HepG2 (cell line): Measurements from ENCODE around the gene ATP10D. TPM values are rescaled to one million over a fixed set of nuclear protein-coding genes. Genes with fewer than 3 reads are reported as not detected.
A peak's percentile ranks its signal among the peaks of the same experiment; 100 is the strongest.

ENCODE experiments used
- ARID4A ChIP-seq: sonication (generic); formaldehyde crosslinking; IDR thresholded peaks from 2 replicates; pipeline ENCODE4 v1.5.0; 2020; ENCODE audit warnings: mild to moderate bottlenecking, missing genetic modification reagents, borderline replicate concordance
- MAZ ChIP-seq, 2 experiments: sonication (generic) in 1 of 2; formaldehyde crosslinking in 1 of 2; IDR thresholded peaks; 2 replicates each; pipeline versions ENCODE4 v1.5.0 to v1.6.1; 2012 to 2020; ENCODE audit warnings: low read depth in 2 of 2, mild to moderate bottlenecking in 2 of 2, borderline replicate concordance in 1 of 2, improper control_type of control experiment in 1 of 2, low read length in 1 of 2, missing genetic modification reagents in 1 of 2, moderate library complexity in 1 of 2
- MYC ChIP-seq: sonication (generic); formaldehyde crosslinking; IDR thresholded peaks from 2 replicates; pipeline ENCODE4 v1.9.0; 2021; ENCODE audit warnings: missing genetic modification reagents, borderline replicate concordance
- NFIB ChIP-seq: sonication (generic); formaldehyde crosslinking; IDR thresholded peaks from 2 replicates; pipeline ENCODE4 v1.9.0; 2021; ENCODE audit warnings: missing genetic modification reagents, mild to moderate bottlenecking, borderline replicate concordance
- NFKB2 ChIP-seq: sonication (generic); formaldehyde crosslinking; IDR thresholded peaks from 2 replicates; pipeline ENCODE4 v1.4.0; 2020; ENCODE audit warnings: missing genetic modification reagents, borderline replicate concordance
- NFYC ChIP-seq: IDR thresholded peaks from 2 replicates; pipeline ENCODE4 v1.6.1; 2016; ENCODE audit warnings: missing genetic modification reagents, missing compliant biosample characterization
- PHF20 ChIP-seq: sonication (generic); formaldehyde crosslinking; IDR thresholded peaks from 2 replicates; pipeline ENCODE4 v1.5.0; 2020; ENCODE audit warnings: mild to moderate bottlenecking, missing genetic modification reagents
- POGZ ChIP-seq: sonication (generic); formaldehyde crosslinking; IDR thresholded peaks from 2 replicates; pipeline ENCODE4 v1.4.0; 2020; ENCODE audit warnings: mild to moderate bottlenecking, missing genetic modification reagents
- POLR2G ChIP-seq: fragments of 200-400 bp; formaldehyde crosslinking; IDR thresholded peaks from 2 replicates; pipeline ENCODE4 v1.6.1; 2018; ENCODE audit warnings: mild to moderate bottlenecking, low read depth, low read length, moderate library complexity
- SNAPC2 ChIP-seq: sonication (generic); formaldehyde crosslinking; IDR thresholded peaks from 2 replicates; pipeline ENCODE4 v1.8.1; 2022; ENCODE audit warnings: mild to moderate bottlenecking, missing genetic modification reagents
- WIZ ChIP-seq: sonication (generic); formaldehyde crosslinking; IDR thresholded peaks from 2 replicates; pipeline ENCODE4 v1.5.1; 2020; ENCODE audit warnings: mild to moderate bottlenecking, missing genetic modification reagents
- ZNF354B ChIP-seq: sonication (generic); formaldehyde crosslinking; IDR thresholded peaks from 2 replicates; pipeline ENCODE4 v1.8.0; 2022; ENCODE audit warnings: mild to moderate bottlenecking, missing genetic modification reagents
- ZNF644 ChIP-seq: IDR thresholded peaks from 2 replicates; pipeline ENCODE4 v1.6.1; 2016; ENCODE audit warnings: low read depth
- polyA plus RNA-seq, 8 experiments: library from polyadenylated mRNA; depleted of rRNA in 3 of 8; stranded (reverse) in 7 of 8; unstranded in 1 of 8; fragments of >200 nt; fragmentation: Illumina TruSeq in 4 of 8; extraction: Trizol in 4 of 8; gene quantifications; 2 replicates each; pipeline versions ENCODE4 v1.2.1 to v1.2.3, GENCODE V29; 2011 to 2016; ENCODE audit warnings: low read depth in 4 of 8, missing spikeins in 1 of 8, mixed read lengths in 1 of 8; ENCODE audit not compliant: insufficient read depth in 1 of 8
- total RNA-seq, 5 experiments: library from RNA; depleted of rRNA; stranded (reverse); fragments of >200 nt; fragmentation: Illumina TruSeq; extraction: Trizol; gene quantifications; 2 replicates each; pipeline ENCODE4 v1.2.3, GENCODE V29; 2016; ENCODE audit warnings: low read depth in 1 of 5
- TF ChIP-seq, protein P1 (sequence below): sonication (generic); formaldehyde crosslinking; IDR thresholded peaks from 2 replicates; pipeline ENCODE4 v1.4.0; 2020; ENCODE audit warnings: missing genetic modification reagents, borderline replicate concordance
- TF ChIP-seq, protein P2 (sequence below): IDR thresholded peaks from 2 replicates; pipeline ENCODE4 v1.6.1; 2016
- TF ChIP-seq, protein P3 (sequence below): sonication (generic); formaldehyde crosslinking; IDR thresholded peaks from 2 replicates; pipeline ENCODE4 v1.4.0; 2020; ENCODE audit warnings: mild to moderate bottlenecking, missing genetic modification reagents
- TF ChIP-seq, protein P4 (sequence below): sonication (generic); formaldehyde crosslinking; IDR thresholded peaks from 2 replicates; pipeline ENCODE4 v1.8.0; 2022; ENCODE audit warnings: missing genetic modification reagents, mild to moderate bottlenecking, inconsistent platforms, borderline replicate concordance

The ATP10D gene
- total and polyA plus RNA-seq, 2 of the 13 experiments (the other 11 are each of a cell fraction or from before 2014, with no cell fraction given) = 2.2 to 9.8 TPM

DNA sequence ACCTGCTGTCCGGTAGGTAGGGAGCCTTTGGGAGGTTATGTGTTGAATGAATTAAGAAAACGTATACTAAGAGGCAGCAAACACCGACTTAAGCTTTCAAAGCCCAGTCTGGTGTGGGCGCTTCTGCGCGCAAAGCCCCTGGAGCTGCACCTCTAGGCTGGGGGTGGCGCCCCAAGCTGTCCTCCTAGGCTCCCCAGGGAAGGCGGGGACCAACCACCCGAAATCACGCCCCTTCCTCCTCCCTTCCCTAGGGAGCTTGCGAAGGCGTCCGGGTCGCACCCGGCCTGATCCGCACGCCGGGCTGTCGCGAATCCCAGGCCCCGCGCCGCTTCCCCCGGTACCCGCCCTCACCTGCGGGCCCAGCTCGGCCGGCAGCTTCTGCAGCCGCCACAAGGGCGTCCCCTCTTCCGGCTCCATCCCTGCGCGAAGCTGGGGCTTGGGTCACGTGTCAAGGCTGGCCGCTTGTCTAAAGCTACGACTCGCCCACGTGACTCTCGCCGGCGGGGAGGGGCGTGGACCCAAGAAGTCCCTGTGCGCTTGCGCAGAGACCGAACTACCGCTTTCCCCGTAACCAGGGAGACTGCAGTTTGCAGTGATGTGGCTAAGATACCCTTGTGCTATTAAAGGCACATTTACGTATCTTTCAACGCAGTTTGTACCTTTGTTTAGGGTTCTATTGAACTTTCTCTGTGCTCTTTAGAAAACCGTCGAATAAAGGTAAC lies 21.7 kb upstream of the ATP10D start, which contains the start of gene COMMD8 (continued):
- TF ChIP-seq, protein P1, sequence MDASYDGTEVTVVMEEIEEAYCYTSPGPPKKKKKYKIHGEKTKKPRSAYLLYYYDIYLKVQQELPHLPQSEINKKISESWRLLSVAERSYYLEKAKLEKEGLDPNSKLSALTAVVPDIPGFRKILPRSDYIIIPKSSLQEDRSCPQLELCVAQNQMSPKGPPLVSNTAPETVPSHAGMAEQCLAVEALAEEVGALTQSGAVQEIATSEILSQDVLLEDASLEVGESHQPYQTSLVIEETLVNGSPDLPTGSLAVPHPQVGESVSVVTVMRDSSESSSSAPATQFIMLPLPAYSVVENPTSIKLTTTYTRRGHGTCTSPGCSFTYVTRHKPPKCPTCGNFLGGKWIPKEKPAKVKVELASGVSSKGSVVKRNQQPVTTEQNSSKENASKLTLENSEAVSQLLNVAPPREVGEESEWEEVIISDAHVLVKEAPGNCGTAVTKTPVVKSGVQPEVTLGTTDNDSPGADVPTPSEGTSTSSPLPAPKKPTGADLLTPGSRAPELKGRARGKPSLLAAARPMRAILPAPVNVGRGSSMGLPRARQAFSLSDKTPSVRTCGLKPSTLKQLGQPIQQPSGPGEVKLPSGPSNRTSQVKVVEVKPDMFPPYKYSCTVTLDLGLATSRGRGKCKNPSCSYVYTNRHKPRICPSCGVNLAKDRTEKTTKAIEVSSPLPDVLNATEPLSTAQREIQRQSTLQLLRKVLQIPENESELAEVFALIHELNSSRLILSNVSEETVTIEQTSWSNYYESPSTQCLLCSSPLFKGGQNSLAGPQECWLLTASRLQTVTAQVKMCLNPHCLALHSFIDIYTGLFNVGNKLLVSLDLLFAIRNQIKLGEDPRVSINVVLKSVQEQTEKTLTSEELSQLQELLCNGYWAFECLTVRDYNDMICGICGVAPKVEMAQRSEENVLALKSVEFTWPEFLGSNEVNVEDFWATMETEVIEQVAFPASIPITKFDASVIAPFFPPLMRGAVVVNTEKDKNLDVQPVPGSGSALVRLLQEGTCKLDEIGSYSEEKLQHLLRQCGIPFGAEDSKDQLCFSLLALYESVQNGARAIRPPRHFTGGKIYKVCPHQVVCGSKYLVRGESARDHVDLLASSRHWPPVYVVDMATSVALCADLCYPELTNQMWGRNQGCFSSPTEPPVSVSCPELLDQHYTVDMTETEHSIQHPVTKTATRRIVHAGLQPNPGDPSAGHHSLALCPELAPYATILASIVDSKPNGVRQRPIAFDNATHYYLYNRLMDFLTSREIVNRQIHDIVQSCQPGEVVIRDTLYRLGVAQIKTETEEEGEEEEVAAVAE (CRISPR knock-in tag) = no peak
- TF ChIP-seq, protein P2, sequence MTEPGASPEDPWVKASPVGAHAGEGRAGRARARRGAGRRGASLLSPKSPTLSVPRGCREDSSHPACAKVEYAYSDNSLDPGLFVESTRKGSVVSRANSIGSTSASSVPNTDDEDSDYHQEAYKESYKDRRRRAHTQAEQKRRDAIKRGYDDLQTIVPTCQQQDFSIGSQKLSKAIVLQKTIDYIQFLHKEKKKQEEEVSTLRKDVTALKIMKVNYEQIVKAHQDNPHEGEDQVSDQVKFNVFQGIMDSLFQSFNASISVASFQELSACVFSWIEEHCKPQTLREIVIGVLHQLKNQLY (CRISPR knock-in tag) = peak; percentile 57
- 0 out of 2 replicates have a peak, but pooled peaks have one; percentile 40 for TF ChIP-seq MAZ (IDR thresholded peaks at IDR 0.05; ENCODE audit: borderline replicate concordance, low read depth, low read length)
- TF ChIP-seq MAZ (CRISPR knock-in tag; IDR thresholded peaks at IDR 0.05; ENCODE audit: low read depth) = peak; percentile 71
- TF ChIP-seq, protein P3, sequence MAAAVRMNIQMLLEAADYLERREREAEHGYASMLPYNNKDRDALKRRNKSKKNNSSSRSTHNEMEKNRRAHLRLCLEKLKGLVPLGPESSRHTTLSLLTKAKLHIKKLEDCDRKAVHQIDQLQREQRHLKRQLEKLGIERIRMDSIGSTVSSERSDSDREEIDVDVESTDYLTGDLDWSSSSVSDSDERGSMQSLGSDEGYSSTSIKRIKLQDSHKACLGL (CRISPR knock-in tag) = peak; percentile 84; the same call in 1 of the 2 replicates
- no peak for TF ChIP-seq SNAPC2 (CRISPR knock-in tag)
- TF ChIP-seq ARID4A (CRISPR knock-in tag) = peak; percentile 90; the same call in 1 of the 2 replicates
- peak; percentile 48; the same call in 1 of the 2 replicates for TF ChIP-seq NFYC (CRISPR knock-in tag)
- TF ChIP-seq MYC (CRISPR knock-in tag) = peak; percentile 74
- peak; percentile 33; the same call in 1 of the 2 replicates for TF ChIP-seq ZNF644 (CRISPR knock-in tag)
- TF ChIP-seq PHF20 = peak; percentile 89
- TF ChIP-seq POLR2G = peak; percentile 93
- TF ChIP-seq POGZ (CRISPR knock-in tag) = peak; percentile 98
- TF ChIP-seq NFIB (CRISPR knock-in tag) = no peak
- TF ChIP-seq ZNF354B = 0 out of 2 replicates have a peak, but pooled peaks have one; percentile 80
- TF ChIP-seq, protein P4, sequence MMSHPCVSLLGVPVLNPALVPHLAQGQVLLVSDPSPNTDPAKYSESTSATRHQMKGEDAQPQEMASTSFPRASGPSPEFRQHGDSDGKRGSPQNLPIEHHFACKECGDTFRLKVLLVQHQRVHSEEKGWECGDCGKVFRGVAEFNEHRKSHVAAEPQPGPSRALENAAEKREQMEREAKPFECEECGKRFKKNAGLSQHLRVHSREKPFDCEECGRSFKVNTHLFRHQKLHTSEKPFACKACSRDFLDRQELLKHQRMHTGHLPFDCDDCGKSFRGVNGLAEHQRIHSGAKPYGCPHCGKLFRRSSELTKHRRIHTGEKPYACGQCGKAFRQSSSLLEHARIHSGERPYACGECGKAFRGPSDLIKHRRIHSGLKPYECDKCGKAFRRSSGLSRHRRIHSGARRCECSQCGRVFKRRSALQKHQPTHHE = peak; percentile 70; the same call in 1 of the 2 replicates
- peak; percentile 77; the same call in 1 of the 2 replicates for TF ChIP-seq NFKB2 (CRISPR knock-in tag)
- TF ChIP-seq WIZ = 0 out of 2 replicates have a peak, but pooled peaks have one; percentile 48
